B cell (primary cell): Measurements from ENCODE around the gene SALL2.

Source experiments
- CTCF ChIP-seq: fragments of 200-600 bp; IDR thresholded peaks from one replicate; pipeline ENCODE4 v1.8.0; 2022; ENCODE audit warnings: antibody characterized with exemption, mild to moderate bottlenecking
- EZH2 ChIP-seq: IDR thresholded peaks from 2 replicates; pipeline ENCODE4 v1.6.1; 2012; ENCODE audit warnings: borderline replicate concordance, low read depth, mild to moderate bottlenecking, moderate library complexity, low read length; ENCODE audit not compliant: insufficient read depth, poor library complexity, severe bottlenecking

- TF ChIP-seq CTCF (no peak), EZH2 (no peak)
Measured at GRCh38 chr14:21527318-21527679, 1.2 kb upstream of the SALL2 start.
